Duodenal mucosa (tissue), 2 donors: Measurements from ENCODE around the gene STARD5.

Experiments
- H3K27ac ChIP-seq: one replicate; pipeline ENCODE4 v1.7.0; 2013; ENCODE audit warnings: low read depth, low read length
- H3K27me3 ChIP-seq, 2 donors: one replicate each; pipeline ENCODE4 v1.7.0; 2013; ENCODE audit warnings: low read length in 2 of 2, control low read depth in 1 of 2; ENCODE audit not compliant: insufficient read depth in 2 of 2, control insufficient read depth in 1 of 2
- H3K36me3 ChIP-seq, 2 donors: one replicate each; pipeline ENCODE4 v1.7.0; 2013; ENCODE audit warnings: low read length in 2 of 2, control low read depth in 1 of 2; ENCODE audit not compliant: insufficient read depth in 2 of 2, control insufficient read depth in 1 of 2
- H3K4me1 ChIP-seq, 2 donors: one replicate each; pipeline ENCODE4 v1.7.0; 2013; ENCODE audit warnings: low read length in 2 of 2, control low read depth in 1 of 2; ENCODE audit not compliant: insufficient read depth in 2 of 2, control insufficient read depth in 1 of 2
- H3K4me3 ChIP-seq, 2 donors: one replicate each; pipeline ENCODE4 v1.7.0; 2013; ENCODE audit warnings: low read length in 2 of 2, low read depth in 1 of 2
- H3K9ac ChIP-seq, 2 donors: one replicate each; pipeline ENCODE4 v1.7.0; 2013; ENCODE audit warnings: low read length in 2 of 2, low read depth in 1 of 2
- H3K9me3 ChIP-seq, 2 donors: one replicate each; pipeline ENCODE4 v1.7.0; 2013; ENCODE audit warnings: low read length in 2 of 2, control low read depth in 1 of 2; ENCODE audit not compliant: control insufficient read depth in 1 of 2

Gene STARD5

DNA sequence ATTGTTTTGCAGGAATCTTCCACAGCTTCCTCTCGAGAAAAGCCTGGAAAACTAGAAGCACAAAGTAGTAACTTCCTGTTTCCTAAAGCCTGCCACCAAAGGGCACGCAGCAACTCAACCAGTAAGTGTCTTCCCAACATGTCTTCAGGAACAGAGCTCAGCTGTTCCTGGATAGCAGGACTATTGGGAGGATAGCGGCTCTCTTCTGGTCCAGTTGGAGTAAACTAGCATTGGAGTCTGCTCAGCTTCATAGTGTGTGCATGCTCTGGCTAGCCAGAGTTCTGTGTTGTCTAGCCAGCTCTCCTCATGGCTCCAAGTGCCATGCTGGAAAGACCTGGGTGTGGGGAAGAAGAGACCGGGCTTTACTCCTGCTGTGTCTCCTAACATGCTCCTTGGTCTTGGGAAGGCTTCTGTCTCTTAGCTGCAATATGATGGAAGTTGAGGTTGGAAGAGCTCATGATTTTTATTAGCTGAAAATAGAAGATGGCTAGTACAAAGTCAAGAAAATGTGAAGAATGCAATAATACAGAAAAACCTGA lies 64.1 kb downstream of the STARD5 start:
- Histone ChIP-seq H3K9ac (no peak overlapping the region), H3K27ac (no peak overlapping the region), H3K27me3 (peaks cover 3 to 6% of the 10 kb centered on the region in 2 donors), H3K4me1 (no peaks in the 10 kb centered on the region), H3K4me3 (no peak overlapping the region), H3K36me3 (no peaks in the 10 kb centered on the region), H3K9me3 (no peaks in the 10 kb centered on the region)
